ENCODE data around the gene IL31RA. TPM values are rescaled to one million over a fixed set of nuclear protein-coding genes. Genes with fewer than 3 reads are reported as not detected.

The IL31RA gene
- polyA plus RNA-seq, 2 of the 4 experiments (the other 2 are of a cell fraction) = 0.94 to 2.0 TPM

- ChIA-PET POLR2A (no interaction called here), CTCF (no interaction called here)
- FAIRE-seq (no peak), ATAC-seq (no peak), DNase-seq (ENCODE audit: low read depth in 1 of 2, low spot score in 1 of 2) (no peak)
- Histone ChIP-seq H3K4me3 (no peak overlapping the region), H3K27ac (no peak overlapping the region), H3K9me3 (no peaks in the 10 kb centered on the region), H3K4me1 (no peaks in the 10 kb centered on the region), H3K4me2 (no peak overlapping the region)
- 90% methylated on average over 9 of the region's 9 CpGs for WGBS (ENCODE audit: missing lambda C conversion rate)
- TF ChIP-seq RAD21 (conservative IDR thresholded peaks at IDR 0.05 in 1 of 2, IDR thresholded peaks at IDR 0.05 in 1 of 2) (no peak), TFCP2L1 (CRISPR knock-in tag; IDR thresholded peaks at IDR 0.05) (no peak), CHD2 (IDR thresholded peaks at IDR 0.05; ENCODE audit: low read length, partially characterized antibody) (no peak), RNF2 (IDR thresholded peaks at IDR 0.05; ENCODE audit: borderline replicate concordance, low read depth) (no peak), ATOH8 (CRISPR knock-in tag; IDR thresholded peaks at IDR 0.05; ENCODE audit: low read depth) (no peak), ZNF302 (CRISPR knock-in tag; IDR thresholded peaks at IDR 0.05) (no peak), BHLHE40 (IDR thresholded peaks at IDR 0.05; ENCODE audit: low read depth, low read length) (no peak), REST (IDR thresholded peaks at IDR 0.05) (no peak), E2F6 (IDR thresholded peaks at IDR 0.05; ENCODE audit: borderline replicate concordance, low read depth) (no peak), ZSCAN20 (CRISPR knock-in tag; IDR thresholded peaks at IDR 0.05) (no peak), SMC3 (IDR thresholded peaks at IDR 0.05) (no peak), MAX (IDR thresholded peaks at IDR 0.05) (no peak), EHMT2 (IDR thresholded peaks at IDR 0.05; ENCODE audit: low read depth) (no peak), ZFP36 (IDR thresholded peaks at IDR 0.05; ENCODE audit: borderline replicate concordance, partially characterized antibody) (no peak), PBX3 (IDR thresholded peaks at IDR 0.05) (no peak), HOXA7 (CRISPR knock-in tag; IDR thresholded peaks at IDR 0.05) (no peak), KDM1A (IDR thresholded peaks at IDR 0.05; ENCODE audit: low read depth) (no peak), NR3C1 (IDR thresholded peaks at IDR 0.05) (no peak), JUNB (IDR thresholded peaks at IDR 0.05) (no peak), KDM5A (IDR thresholded peaks at IDR 0.05) (no peak)
Observed at GRCh38 chr5:55885359-55885758, 34.2 kb downstream of the IL31RA start.

GRCh38 chr5:55888205-55888604, 37.0 kb downstream of the IL31RA start:
- POLR2A ChIA-PET = no interaction called here
- H3K4me1 ChIP-seq = no peaks in the 10 kb centered on the region
- DNase-seq (ENCODE audit: low read depth in 1 of 2, low spot score in 1 of 2) = no peak
- WGBS (ENCODE audit: missing lambda C conversion rate) = 90% methylated on average over 5 of the region's 5 CpGs
- CTCF ChIA-PET = interaction anchor here (0.6 kb wide), 1 partner anchor 80 kb away, joined by 3 read pairs; no protein-coding TSS in a partner anchor
- H3K4me2 ChIP-seq = no peak overlapping the region
- no peak for FAIRE-seq
- H3K27ac ChIP-seq = no peak overlapping the region
- no peak for ATAC-seq
- no peaks in the 10 kb centered on the region for H3K9me3 ChIP-seq
- H3K4me3 ChIP-seq = no peak overlapping the region
- no peak for TF ChIP-seq KDM1A (IDR thresholded peaks at IDR 0.05; ENCODE audit: low read depth)
- no peak for TF ChIP-seq CTCF (IDR thresholded peaks at IDR 0.05)
- no peak for TF ChIP-seq MYC (IDR thresholded peaks at IDR 0.05; ENCODE audit: borderline replicate concordance, low read length)
- no peak for TF ChIP-seq TFCP2L1 (CRISPR knock-in tag; IDR thresholded peaks at IDR 0.05)
- no peak for TF ChIP-seq ESRRA (IDR thresholded peaks at IDR 0.05; ENCODE audit: borderline replicate concordance, low read length)
- TF ChIP-seq RCOR1 (IDR thresholded peaks at IDR 0.05; ENCODE audit: low read depth, low read length) = no peak
- no peak for TF ChIP-seq BCL3 (IDR thresholded peaks at IDR 0.05)
- no peak for TF ChIP-seq NFE2L2 (conservative IDR thresholded peaks at IDR 0.05; ENCODE audit: low read length)
- TF ChIP-seq HDAC2 (IDR thresholded peaks at IDR 0.05) = no peak
- no peak for TF ChIP-seq PBX3 (IDR thresholded peaks at IDR 0.05)
- TF ChIP-seq MAX (IDR thresholded peaks at IDR 0.05) = no peak

All from A549 (cell line).